ENCODE measurements around the gene XNDC1N. TPM values are rescaled to one million over a fixed set of nuclear protein-coding genes. Genes with fewer than 3 reads are reported as not detected.
A peak's percentile ranks its signal among the peaks of the same experiment; 100 is the strongest.

Gene XNDC1N
- 10 to 100 TPM; 11.7 to 18.0 (median 12.7) TPM for total RNA-seq
- long read RNA-seq, donor 1, partial matches to known transcripts = 0 of 3 reads
- long read RNA-seq, donor 1, other reads (novel, unspliced or antisense) = 3 of 3 reads
- long read RNA-seq, donor 2, partial matches to known transcripts = 0 of 4 reads
- long read RNA-seq, donor 2, other reads (novel, unspliced or antisense) = 3 of 4 reads

GRCh38 chr11:71927820-71928736 is at the start of gene XNDC1N:
XNDC1N (minus strand) TSS chr11:71928594; CDS start chr11:71923353, 5,241 bp downstream.
- H3K4me3 ChIP-seq = peak within 1 kb of the TSS; percentile 93
- ATAC-seq = peak; percentile 94
- no peaks in the 10 kb centered on the region for H3K9me3 ChIP-seq
- peak; percentile 67 to 87 (median 68) for DNase-seq
- intact Hi-C loops (cut with DNase I, micrococcal nuclease) = no loop called here
- TF ChIP-seq, protein P1, sequence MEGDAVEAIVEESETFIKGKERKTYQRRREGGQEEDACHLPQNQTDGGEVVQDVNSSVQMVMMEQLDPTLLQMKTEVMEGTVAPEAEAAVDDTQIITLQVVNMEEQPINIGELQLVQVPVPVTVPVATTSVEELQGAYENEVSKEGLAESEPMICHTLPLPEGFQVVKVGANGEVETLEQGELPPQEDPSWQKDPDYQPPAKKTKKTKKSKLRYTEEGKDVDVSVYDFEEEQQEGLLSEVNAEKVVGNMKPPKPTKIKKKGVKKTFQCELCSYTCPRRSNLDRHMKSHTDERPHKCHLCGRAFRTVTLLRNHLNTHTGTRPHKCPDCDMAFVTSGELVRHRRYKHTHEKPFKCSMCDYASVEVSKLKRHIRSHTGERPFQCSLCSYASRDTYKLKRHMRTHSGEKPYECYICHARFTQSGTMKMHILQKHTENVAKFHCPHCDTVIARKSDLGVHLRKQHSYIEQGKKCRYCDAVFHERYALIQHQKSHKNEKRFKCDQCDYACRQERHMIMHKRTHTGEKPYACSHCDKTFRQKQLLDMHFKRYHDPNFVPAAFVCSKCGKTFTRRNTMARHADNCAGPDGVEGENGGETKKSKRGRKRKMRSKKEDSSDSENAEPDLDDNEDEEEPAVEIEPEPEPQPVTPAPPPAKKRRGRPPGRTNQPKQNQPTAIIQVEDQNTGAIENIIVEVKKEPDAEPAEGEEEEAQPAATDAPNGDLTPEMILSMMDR (IDR thresholded peaks at IDR 0.05) = no peak
- H3K4me1 ChIP-seq (ENCODE audit: low read depth) = peaks cover 13% of the 10 kb centered on the region
- H3K36me3 ChIP-seq (ENCODE audit: low read depth) = no peaks in the 10 kb centered on the region

- ATAC-seq = peak; percentile 81
- intact Hi-C loops (cut with DNase I, micrococcal nuclease) = no loop called here
- no peak overlapping the region for H3K4me3 ChIP-seq
- no peaks in the 10 kb centered on the region for H3K9me3 ChIP-seq
- DNase-seq = peak in 1 of 3 donors; percentile 87
- TF ChIP-seq, protein P1 (IDR thresholded peaks at IDR 0.05) = peak; percentile 31
- no peaks in the 10 kb centered on the region for H3K36me3 ChIP-seq (ENCODE audit: low read depth)
- H3K4me1 ChIP-seq (ENCODE audit: low read depth) = no peaks in the 10 kb centered on the region
These were observed 49.5 kb upstream of the XNDC1N start for GRCh38 chr11:71977743-71978418.

DNA sequence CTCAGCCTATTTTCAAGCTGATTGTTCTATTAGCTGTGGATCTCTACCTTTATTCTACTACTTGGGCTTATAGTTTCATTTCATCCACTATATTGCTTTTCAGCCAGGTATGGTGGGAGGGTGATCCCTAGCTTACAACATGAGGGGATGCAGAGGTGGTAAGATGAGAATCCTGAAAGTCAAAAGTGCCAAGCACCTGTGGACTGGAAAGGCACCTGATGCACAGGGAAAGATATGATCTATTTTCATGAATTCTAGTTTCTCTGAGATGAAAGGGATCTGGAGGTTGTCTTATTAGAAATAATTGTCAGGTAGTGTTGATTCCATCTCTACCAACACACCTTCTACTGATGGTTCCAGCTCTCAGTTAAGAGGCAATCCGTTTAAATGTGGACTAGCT is 48.7 kb upstream of the XNDC1N start:
- TF ChIP-seq, protein P1 (IDR thresholded peaks at IDR 0.05) = no peak
- Histone ChIP-seq H3K4me3 (no peak overlapping the region), H3K4me1 (ENCODE audit: low read depth) (no peaks in the 10 kb centered on the region), H3K9me3 (no peaks in the 10 kb centered on the region), H3K36me3 (ENCODE audit: low read depth) (no peaks in the 10 kb centered on the region)
- intact Hi-C loops (cut with DNase I, micrococcal nuclease) = no loop called here
- DNase-seq = no peak
- ATAC-seq = no peak

- Histone ChIP-seq H3K4me1 (ENCODE audit: low read depth) (no peaks in the 10 kb centered on the region), H3K4me3 (no peak overlapping the region), H3K9me3 (no peaks in the 10 kb centered on the region), H3K36me3 (ENCODE audit: low read depth) (no peaks in the 10 kb centered on the region)
- intact Hi-C loops (cut with DNase I, micrococcal nuclease) = no loop called here
- TF ChIP-seq, protein P1 (IDR thresholded peaks at IDR 0.05) = no peak
- ATAC-seq (no peak), DNase-seq (no peak)
These were observed 48.2 kb upstream of the XNDC1N start for GRCh38 chr11:71976551-71976950.

DNA sequence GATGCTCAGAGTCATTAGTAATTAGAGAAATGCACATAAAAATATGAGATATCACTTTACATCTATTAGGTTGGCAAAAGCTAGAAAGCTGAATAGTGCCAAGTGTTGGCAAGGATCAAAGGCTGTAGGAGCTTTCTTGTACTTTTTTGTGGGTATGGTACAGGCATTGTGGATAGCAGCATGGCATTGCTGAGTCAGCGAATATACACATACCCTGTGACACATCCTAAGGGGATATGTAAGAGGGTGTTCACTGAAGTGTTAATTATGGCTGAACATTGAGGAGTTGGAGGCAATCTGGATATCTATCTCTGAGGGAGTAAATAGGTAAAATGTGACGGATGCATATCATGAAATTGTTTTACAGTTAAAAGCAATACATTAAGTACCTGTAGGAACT is 43.3 kb upstream of the XNDC1N start:
- Histone ChIP-seq H3K4me1 (ENCODE audit: low read depth) (no peaks in the 10 kb centered on the region), H3K9me3 (no peaks in the 10 kb centered on the region), H3K36me3 (ENCODE audit: low read depth) (no peaks in the 10 kb centered on the region), H3K4me3 (no peak overlapping the region)
- DNase-seq (no peak), ATAC-seq (no peak)
- intact Hi-C loops (cut with DNase I, micrococcal nuclease) = no loop called here
- TF ChIP-seq, protein P1 (IDR thresholded peaks at IDR 0.05) = no peak
